GM23338 (cell line): ENCODE data around the gene TMEM154. TPM values are rescaled to one million over a fixed set of nuclear protein-coding genes. Genes with fewer than 3 reads are reported as not detected.

Experiments
- CREB1 ChIP-seq: fragments of 250-450 bp; sonication (Bioruptor Pico); IDR thresholded peaks from 2 replicates; pipeline ENCODE4 v1.5.0; 2020; ENCODE audit warnings: low read depth, mild to moderate bottlenecking, moderate library complexity
- ETS1 ChIP-seq: IDR thresholded peaks from 2 replicates; pipeline ENCODE4 v1.6.1; 2016; ENCODE audit warnings: antibody characterized with exemption
- EZH2 ChIP-seq: fragments of 200-600 bp; sonication (generic); IDR thresholded peaks from one replicate; pipeline ENCODE4 v1.8.0; 2017; ENCODE audit warnings: antibody characterized with exemption, mild to moderate bottlenecking, low read depth; ENCODE audit not compliant: unreplicated experiment
- EZH2phosphoT487 ChIP-seq: fragments of 200-600 bp; sonication (generic); IDR thresholded peaks from one replicate; pipeline ENCODE4 v1.8.1; 2018; ENCODE audit warnings: antibody characterized with exemption; ENCODE audit not compliant: unreplicated experiment
- NANOG ChIP-seq: IDR thresholded peaks from 2 replicates; pipeline ENCODE4 v1.6.1; 2016; ENCODE audit warnings: antibody characterized with exemption, borderline replicate concordance
- REST ChIP-seq: IDR thresholded peaks from one replicate; pipeline ENCODE4 v1.6.1; 2018; ENCODE audit warnings: antibody characterized with exemption; ENCODE audit not compliant: unreplicated experiment
- STAT1 ChIP-seq: IDR thresholded peaks from one replicate; pipeline ENCODE4 v1.6.1; 2016; ENCODE audit warnings: antibody characterized with exemption; ENCODE audit not compliant: unreplicated experiment
- ZNF114 ChIP-seq: fragments of 250-450 bp; sonication (Bioruptor Pico); IDR thresholded peaks from 2 replicates; pipeline ENCODE4 v1.5.0; 2020; ENCODE audit warnings: mild to moderate bottlenecking, moderate library complexity
- ZNF331 ChIP-seq: fragments of 250-450 bp; sonication (Bioruptor Pico); IDR thresholded peaks from 2 replicates; pipeline ENCODE4 v1.5.0; 2020; ENCODE audit warnings: low read depth, mild to moderate bottlenecking, moderate library complexity
- ZNF462 ChIP-seq: fragments of 250-450 bp; sonication (Bioruptor Pico); IDR thresholded peaks from 2 replicates; pipeline ENCODE4 v1.5.0; 2020; ENCODE audit warnings: mild to moderate bottlenecking, moderate library complexity
- polyA plus RNA-seq: library from polyadenylated mRNA; unstranded; fragments of >200 nt; fragmentation: Nextera tagmentation; extraction: Ambion mirVana; gene quantifications from 2 replicates; pipeline ENCODE4 v1.2.1, GENCODE V29; 2016
- total RNA-seq: library from RNA; depleted of rRNA; stranded (reverse); fragments of >200 nt; shearing (Covaris generic); gene quantifications from 2 replicates; pipeline ENCODE4 v1.2.3, GENCODE V29; 2014

TMEM154 gene
- total and polyA plus RNA-seq, 2 experiments from 2014 or later = 1.0 to 1.7 TPM

- no peak for TF ChIP-seq ZNF462 (CRISPR knock-in tag)
- no peak for TF ChIP-seq ZNF114
- TF ChIP-seq CREB1 (CRISPR knock-in tag) = no peak
- no peak for TF ChIP-seq EZH2phosphoT487
- TF ChIP-seq EZH2 = no peak
- TF ChIP-seq STAT1 = no peak
- no peak for TF ChIP-seq NANOG
- no peak for TF ChIP-seq ZNF331 (CRISPR knock-in tag)
- TF ChIP-seq ETS1 = no peak
- TF ChIP-seq REST = no peak
Measured at GRCh38 chr4:152682143-152682941, 2.5 kb upstream of the TMEM154 start (continued).
